HG03045 (cell line): ENCODE measurements around the gene RBM26.

Experiments
- ATAC-seq: cut with Tn5 transposase; IDR thresholded peaks from one replicate; pipeline ENCODE4 v1.9.1; 2021; ENCODE audit warnings: mild to moderate bottlenecking, moderate library complexity; ENCODE audit not compliant: unreplicated experiment

Gene RBM26

DNA sequence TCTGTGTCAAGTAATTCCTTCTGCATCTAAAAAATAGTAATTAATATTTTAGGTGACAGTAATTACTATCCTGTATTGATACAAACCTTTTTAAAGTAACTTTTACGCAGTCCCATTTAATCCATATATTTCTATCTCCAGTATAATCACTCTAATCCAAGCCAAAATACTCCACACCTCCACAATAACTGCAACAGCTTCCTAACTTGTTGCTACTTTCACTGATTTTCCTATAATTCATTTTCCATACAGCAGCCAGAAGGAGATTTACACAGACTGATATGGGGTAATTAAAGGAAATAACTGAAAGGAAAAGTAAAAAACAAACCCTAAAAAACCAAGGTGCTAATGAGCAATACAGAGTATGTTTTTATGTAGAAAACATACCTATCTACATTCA is 64.9 kb downstream of the RBM26 start:
- ATAC-seq = no peak

DNA sequence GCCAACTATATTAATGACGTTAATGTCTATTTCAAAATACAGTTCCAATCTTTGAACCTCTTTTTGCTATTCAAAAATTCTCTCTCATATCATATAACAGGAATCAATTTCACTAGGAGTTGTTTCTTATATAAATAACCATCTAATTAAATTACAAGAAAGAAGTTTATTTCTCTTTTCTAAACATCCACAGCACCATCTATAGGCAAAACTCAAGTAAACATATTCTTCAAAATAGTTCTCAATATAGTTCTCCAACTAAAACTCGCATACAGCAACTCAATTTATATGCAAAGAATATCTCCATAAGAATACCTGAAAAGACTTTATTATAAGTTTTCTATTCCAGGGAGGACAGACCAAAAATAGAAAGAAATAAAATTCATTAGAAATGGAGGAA is 65.6 kb downstream of the RBM26 start:
- no peak for ATAC-seq

DNA sequence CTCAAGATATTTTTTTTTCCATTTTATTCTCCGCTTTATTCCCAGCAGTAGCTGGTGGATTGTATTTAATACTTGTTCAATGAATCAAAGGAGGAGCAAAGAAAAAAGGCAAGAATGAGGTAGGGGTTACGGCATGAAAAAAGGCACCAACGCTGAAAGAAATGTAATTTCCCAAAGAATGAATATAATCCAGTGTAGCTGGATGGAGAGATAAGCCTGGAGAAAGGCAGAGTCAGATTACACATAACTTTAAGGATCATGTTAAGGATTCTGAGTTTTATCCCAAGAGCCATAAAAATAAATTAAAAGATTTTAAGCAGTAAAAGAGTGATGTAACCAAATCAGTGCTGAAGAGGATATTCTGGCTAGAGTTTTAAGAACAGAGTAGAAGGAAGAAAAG is 67.7 kb downstream of the RBM26 start:
- no peak for ATAC-seq

DNA sequence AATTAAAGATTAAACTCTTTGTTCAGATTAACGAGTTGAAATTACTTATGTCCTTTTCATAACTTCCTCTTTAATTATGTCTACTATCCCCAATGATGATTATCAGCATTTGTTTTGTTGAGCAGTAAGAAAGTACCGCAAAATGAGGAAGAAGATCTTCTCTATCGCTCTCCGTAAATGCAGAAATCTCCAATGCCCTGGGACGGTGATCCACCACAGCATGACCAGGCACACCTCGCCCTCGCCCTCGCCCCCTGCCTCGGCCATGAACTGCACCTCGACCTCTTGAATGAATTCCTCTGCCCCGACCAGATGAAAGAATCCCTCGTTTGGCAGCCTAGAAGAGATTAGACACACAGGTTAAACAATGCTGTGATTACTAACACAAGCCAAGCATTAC is 69.1 kb downstream of the RBM26 start:
- no peak for ATAC-seq

DNA sequence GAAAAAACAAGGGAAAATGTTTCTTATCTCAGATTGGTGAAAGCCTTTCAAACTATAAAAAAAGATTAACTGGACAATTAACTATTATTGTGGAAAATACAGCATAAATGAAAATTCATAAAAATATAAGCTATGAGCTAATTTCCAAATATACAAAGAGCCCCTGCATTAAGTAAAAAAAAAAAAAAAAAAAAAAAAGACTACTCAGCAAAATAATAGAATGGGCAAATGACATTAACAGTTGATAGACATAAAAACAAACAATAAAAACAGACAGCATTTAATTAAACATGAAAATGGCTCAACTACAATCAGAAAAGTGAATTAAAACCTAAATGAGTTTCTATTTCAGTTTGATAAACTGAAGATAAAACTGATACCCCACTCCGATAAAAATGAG is 77.5 kb downstream of the RBM26 start:
- no peak for ATAC-seq

DNA sequence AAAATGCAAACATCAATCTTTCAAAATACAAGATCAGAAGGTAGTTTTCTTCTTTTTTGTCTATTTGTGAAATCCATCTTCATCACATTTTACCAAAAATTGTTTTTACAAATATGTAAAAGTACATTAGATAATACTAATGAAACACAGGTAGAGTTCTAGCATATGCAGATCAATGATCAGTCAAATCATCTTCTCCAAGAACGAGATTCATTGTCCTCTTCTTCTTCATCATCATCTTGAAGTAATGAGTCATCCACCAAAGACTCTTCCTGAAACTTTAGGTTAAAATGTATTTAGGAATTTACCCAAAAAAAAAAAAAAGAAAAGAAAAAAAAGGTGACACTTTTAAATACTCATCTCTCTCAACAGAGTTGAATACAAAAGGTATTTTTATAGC is 85.6 kb downstream of the RBM26 start:
- ATAC-seq = no peak

DNA sequence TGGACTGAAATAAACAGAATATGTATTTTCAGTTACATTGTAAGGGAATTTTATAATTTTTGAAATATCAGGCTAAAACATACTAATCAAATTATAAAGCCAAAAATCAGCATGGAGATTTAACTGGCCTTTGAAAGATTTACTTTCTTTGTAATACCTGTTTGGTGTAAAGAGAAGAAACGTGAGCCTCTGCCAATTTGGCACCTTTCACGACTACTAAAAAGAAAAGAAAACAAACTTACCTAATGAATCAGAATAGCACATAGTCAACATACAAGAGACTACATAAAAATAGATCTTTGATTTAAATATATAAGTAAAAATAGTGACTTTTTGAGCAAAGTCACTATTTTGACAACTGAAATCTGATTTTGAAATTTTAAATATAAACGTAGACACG is 87.4 kb downstream of the RBM26 start:
- no peak for ATAC-seq

DNA sequence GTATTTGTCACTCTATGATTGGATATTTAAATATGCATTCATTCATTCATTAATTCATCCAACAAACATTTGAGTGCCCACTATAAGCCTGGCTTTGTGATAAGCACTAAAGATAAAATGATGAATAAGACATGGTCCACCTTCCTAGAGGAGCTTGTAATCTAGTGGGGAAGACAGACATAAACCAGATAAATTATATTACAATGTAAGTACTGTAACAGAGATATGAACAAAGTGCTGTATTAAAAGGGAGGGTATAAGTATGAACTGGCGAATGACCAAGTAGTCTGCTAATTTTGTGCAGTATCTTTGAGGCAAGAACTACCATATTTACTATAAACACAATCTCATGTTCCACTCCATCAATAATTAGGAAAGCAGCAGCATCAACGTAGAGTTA is 88.2 kb downstream of the RBM26 start:
- ATAC-seq = no peak

DNA sequence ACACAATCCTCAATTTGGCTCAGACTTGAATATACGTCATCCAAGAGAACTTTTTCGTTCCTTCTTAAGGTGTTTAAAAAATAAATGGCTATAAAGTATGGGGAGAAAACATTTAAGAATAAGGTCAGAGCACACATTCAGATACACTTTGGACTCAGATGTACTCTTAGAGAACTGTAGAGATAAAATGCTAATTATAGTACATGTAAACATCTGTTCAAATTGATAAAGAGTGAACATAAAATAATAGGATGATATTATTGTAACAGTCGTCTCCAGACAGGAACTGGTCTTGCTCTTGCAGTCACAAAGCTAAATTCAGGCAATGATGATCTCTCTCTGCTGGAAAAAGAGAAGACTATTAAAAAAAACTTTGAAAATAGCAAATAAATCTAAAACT is 91.4 kb downstream of the RBM26 start:
- ATAC-seq = no peak

DNA sequence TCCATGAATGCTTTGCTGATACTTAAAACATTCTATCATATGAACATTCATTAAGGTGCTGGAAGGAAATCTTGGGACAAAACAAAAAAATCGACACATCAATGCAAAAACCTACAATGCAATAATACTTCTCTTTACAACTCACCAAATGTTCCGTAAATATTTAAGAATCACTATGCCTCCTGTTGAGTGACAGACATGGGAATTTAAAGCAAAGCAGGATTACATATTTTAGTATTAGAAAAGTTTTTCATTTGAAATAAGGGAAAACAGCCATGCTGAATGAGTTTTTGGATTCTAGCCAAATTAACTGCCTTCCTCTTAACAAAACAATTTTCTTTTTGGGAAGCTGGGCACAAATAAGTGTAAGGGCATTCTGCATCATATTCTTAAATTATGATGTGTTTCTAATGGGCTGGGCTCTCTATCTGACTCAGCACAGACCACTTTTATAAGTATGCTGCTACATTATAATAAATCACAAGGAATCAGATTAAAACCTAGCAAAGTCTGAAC is 93.7 kb downstream of the RBM26 start:
- no peak for ATAC-seq

DNA sequence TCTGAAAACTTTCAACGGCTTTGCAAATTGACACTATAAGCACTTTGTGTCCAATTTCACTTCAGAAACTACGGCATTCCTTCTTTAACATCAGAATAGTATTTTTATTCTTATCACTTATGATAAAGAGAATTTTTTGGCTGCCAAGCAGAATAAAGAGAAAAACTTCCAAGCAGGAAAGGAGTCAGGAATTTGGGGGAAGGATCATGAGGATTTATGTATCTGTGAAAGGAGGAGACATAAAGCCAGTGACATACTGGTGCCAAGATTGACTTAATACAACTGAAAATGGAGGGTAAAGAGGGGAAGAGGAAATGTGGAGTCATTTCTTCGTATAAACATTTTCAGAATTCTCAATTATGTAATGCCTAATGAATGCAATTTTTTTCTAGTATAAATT is 94.7 kb downstream of the RBM26 start:
- ATAC-seq = no peak

DNA sequence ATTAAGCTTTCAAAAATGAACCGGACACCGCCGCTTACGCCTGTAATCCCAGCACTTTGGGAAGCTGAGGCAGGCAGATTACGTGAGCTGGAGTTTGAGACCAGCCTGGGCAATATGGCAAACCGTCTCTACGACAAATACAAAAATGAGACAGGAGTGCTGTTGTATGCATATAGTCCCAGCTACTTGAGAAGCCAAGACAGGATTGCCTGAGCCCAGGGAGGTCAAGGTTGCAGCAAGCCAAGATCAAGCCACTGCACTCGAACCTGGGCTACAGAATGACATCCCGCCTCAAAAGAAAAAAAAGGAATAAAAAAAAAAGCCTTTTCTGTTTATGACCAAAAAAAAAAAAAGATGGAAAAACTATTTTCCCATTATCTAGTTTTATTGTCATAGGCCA is 96.4 kb downstream of the RBM26 start:
- no peak for ATAC-seq

DNA sequence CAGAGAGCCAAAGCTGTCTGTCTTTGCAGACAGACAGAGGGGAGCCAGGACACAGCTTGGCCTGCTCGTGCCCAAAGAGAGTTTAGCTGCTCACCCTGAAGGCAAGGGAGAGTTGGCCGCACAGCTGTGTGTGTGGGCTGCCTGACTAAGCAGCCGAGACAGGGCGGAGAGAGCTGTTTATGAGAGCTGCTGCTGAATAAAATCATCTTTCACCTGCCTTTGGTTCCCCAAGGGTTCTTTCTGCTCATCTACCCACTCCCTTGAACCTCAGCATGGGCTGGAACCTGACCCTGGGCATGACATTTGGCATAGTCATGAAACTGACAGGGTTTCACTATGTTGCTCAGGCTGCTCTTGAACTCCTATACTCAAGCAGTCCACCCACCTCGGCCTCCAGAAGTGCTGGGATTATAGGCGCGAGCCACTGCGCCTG is 98.2 kb downstream of the RBM26 start:
- peak; percentile 80 for ATAC-seq

DNA sequence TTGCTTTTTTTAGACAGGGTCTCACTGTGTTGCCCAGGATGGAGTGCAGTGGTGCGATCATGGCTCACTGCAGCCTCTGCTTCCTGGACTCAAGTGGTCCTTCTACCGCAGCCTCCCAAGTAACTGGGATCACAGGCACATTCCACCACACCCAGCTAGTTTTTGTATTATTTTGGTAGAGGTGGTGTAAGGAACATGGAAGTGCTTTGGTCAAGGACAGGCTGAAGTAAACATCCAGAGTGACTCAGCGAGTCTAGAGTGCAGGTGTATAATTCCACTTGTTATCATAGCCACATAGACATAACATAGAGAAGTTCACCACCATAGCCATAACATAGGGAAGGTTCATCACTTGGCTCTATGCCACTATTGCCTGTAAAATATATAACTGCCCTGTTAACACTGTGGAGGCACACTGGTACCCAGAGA is 98.6 kb downstream of the RBM26 start:
- ATAC-seq = peak; percentile 38

DNA sequence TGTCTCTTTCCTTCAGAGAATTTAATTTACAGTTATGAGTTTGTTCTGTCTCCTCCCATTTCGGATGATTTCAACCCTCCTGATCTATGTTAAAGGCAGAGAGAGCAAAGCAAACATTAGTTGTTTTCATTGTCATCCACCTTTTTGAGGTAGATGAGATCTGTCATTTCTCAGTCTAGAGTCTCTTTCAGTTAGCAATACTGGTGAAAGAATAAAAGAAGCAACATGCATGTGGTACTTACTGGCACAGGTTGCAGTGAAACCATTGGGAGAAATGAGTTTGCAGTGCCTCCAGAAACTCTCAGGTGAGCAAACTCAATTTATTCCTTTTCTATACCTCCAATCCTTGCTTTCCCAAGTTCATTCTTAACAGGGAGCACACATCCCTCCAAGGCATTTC is 99.4 kb downstream of the RBM26 start:
- ATAC-seq = no peak

DNA sequence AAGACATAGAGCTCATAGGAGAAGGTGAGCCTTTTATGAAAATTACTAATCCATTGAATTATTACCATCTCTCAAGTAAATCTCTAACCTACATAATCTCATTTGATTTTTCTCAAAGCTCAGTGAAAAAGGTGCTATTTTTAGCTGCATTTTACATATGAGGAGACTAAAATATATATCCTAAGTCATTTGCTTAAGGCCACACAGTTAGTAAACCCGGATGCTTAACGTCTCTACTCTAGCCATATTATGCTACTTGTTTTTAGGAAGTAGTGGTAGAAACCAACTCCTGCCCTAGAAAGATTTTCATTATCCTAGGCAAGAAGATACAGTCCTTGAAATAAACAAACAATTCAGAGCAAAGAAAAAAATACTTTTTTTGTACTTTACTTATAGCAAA is 108.9 kb downstream of the RBM26 start:
- ATAC-seq = no peak

DNA sequence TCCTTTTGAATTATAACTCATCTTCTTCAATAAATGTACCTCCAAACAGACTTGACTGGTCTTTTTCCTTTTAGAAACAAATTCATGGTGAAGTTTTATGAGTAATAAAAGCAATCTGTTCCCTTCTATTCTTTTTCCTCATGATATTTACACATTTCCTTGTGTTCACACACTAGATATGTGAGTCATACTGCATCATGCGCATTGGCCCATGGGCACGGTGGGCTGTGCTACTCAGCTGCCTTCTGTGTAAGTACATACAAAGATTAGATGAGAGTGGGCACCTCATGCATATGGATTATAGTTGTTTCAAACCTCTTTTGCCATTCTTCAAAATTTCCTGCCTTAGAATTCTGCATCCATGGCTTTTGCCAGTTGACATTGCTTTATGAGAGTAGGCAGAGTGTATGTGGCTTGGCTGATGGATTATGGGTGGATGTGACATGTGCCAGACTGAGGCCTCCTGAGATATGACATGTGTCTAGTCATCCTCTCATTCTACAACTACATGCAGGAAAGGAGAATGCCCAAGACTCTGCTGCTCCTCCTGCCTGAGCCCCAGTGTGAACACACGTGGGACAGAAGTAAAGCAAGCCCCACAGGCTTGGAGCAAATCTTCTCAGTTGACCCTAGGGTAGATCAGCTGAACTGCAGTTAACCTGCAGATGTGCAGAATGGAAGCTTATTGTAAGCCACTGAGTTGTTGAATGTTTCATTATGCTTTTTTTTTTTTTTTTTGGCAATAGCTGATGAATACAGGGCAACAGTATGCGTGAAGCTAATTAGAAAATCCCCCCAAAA is 109.9 kb downstream of the RBM26 start:
- ATAC-seq = no peak

DNA sequence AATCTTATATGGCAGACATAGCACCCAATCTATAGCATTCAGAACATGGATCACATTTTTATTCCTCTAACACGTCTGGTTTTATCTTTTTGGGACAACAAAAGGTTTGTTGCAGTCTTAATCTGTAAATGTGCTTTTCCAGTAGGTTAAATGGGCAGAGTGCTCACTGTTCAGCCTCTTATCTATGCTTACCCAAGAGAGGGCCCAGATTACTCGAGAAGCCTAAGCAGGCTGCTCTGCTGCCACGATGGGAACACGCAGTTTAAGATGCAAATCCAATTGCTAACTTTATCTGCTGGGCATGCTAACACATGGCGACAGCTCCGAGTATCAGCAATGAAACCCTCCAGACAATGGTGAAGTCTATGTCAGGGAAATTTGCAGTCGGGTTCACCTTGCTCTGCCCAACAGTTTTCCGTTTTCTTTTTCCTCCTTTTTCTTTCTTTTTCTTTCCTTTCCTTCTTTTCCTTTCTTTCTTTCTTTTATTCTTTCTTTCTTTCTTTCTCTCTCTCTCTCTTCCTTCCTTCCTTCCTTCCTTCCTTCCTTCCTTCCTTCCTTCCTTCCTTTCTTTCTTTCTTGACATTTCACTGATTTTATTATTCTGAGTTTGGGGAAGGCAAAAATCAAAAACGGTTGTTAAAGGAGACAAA is 115.3 kb downstream of the RBM26 start:
- ATAC-seq = no peak

DNA sequence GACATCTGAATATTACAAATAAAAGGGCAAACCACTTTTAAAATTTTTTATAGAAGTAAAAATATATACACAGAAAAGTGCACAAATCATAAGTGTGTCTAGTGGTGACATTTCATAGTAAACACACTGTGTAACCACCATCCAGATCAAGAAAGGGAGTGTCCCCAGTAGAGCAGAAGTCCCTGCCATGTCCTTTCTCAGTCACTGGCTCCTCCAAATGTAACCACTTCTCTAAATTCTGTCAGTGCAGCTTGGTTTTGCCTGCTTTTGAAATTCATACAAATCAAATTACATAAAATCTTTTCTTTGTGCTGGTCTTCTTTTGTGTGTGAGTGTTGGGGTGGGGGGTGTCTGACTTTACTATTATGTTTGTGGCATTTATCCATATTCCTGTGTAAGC is 116.5 kb downstream of the RBM26 start:
- no peak for ATAC-seq

DNA sequence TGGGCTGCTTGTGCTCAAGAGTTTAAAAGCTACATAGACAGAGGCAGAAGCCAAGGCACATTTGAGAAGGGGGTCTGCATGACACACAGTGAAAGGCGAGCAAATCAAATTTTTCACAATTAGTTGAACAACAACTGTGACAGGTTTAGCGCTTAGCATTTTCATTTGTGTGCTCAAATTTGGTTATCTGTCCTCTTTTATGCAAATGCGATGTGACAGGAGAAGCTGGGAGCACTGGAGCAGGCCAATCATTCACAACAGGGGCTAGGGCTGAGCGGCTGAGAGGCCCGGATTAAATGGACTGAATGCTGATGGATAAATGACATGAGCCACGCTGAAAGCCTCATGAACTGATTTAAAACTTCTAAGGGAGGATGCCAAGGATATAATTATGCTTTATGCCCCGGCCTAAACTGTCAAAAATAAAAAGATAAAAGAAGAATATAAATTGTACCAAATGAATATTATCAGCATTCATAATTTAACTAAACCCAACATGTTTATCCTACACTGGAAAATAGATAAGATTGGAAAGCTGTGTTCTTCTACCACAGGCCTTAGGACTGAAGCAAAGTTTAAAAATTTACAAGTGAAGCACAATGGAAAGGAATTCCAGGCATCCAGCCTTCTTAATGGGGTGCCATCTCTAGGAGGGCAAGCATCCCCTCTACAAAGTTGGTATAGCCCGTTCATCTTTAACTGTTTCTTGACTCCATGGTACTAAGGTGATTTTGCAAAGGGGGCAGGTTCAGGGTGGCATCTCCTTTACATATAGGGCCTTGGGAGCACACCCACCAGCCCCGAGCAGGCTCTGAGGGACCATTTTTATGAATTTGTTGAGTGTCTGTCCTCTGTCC is 117.9 kb downstream of the RBM26 start:
- no peak for ATAC-seq

DNA sequence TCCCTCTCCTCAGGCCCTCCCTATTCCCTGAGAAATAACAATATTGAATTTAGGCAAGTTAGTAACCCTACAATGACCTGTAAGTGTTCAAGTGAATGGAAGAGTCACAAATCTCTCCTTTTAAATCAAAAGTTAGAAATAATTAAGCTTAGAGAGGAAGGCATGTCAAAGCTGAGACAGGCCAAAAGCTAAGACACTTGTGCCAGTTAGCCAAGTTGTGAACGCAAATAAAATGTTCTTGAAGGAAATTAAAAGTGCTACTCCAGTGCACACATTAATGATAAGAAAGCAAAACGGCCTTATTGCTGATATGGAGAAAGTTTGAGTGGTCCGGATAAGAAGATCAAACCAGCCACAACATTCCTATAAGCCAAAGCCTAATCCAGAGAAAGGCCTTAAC is 120.9 kb downstream of the RBM26 start:
- no peak for ATAC-seq

DNA sequence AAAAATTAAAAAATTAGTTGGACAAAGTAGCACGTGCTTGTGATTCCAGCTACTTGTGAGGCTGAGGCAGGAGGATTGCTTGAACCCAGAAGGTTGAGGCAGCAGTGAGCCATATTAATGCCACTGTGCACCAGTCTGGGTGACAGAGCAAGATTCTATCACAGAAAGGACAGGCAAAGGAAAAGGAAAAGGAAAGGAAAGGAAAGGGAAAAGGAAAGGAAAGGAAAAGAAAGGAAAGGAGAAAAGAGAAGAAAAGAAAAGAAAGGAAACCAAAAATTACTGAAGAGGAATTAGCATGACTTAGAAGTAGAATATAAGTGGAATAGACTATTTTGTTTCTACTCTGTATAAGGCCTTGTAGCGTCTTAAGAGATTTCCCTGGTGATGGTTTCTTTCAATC is 122.3 kb downstream of the RBM26 start:
- no peak for ATAC-seq
